ENCODE data around the gene KCTD7.
"Not testable (repeated sequence)": the region's sequence is repeated elsewhere in the genome, so short reads cannot be mapped to it uniquely, and the experiment has no call there.

GRCh38 chr7:66685663-66686062 lies 57.0 kb downstream of the KCTD7 start:
- TF ChIP-seq CTCF (conservative IDR thresholded peaks at IDR 0.05; ENCODE audit: low read depth, low read length); EZH2 (IDR thresholded peaks at IDR 0.05; ENCODE audit: low read length, unreplicated experiment); EZH2phosphoT487 (IDR thresholded peaks at IDR 0.05; ENCODE audit: borderline replicate concordance, low read length): not testable (repeated sequence)
